ENCODE results near the gene ERGIC1.

GRCh38 chr5:172845154-172845553 lies 11.1 kb downstream of the ERGIC1 start:
- TF ChIP-seq, protein P1, sequence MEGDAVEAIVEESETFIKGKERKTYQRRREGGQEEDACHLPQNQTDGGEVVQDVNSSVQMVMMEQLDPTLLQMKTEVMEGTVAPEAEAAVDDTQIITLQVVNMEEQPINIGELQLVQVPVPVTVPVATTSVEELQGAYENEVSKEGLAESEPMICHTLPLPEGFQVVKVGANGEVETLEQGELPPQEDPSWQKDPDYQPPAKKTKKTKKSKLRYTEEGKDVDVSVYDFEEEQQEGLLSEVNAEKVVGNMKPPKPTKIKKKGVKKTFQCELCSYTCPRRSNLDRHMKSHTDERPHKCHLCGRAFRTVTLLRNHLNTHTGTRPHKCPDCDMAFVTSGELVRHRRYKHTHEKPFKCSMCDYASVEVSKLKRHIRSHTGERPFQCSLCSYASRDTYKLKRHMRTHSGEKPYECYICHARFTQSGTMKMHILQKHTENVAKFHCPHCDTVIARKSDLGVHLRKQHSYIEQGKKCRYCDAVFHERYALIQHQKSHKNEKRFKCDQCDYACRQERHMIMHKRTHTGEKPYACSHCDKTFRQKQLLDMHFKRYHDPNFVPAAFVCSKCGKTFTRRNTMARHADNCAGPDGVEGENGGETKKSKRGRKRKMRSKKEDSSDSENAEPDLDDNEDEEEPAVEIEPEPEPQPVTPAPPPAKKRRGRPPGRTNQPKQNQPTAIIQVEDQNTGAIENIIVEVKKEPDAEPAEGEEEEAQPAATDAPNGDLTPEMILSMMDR (IDR thresholded peaks at IDR 0.05), result no peak
- no peak for TF ChIP-seq POLR2A (IDR thresholded peaks at IDR 0.05)
